Measurements from ENCODE around the gene HNRNPUL1. TPM values are rescaled to one million over a fixed set of nuclear protein-coding genes. Genes with fewer than 3 reads are reported as not detected.

The HNRNPUL1 gene
- 100 to 1,000 TPM; 248 to 319 TPM for total RNA-seq

- Mint-ChIP-seq H3K27me3 (no peaks in the 10 kb centered on the region), H3K4me3 (peak within 1 kb of the TSS; percentile 95), H3K9me3 (no peaks in the 10 kb centered on the region), H3K4me1 (ENCODE audit: low read depth in 2 of 2) (peaks cover 45 to 46% of the 10 kb centered on the region in 2 donors), H3K27ac (peak within 1 kb of the TSS; percentile 98), H3K36me3 (peaks cover 15% of the 10 kb centered on the region)
- ATAC-seq (peak; percentile 87 to 91), DNase-seq (ENCODE audit: low spot score) (peak; percentile 99)
These were observed at the start of gene HNRNPUL1 for GRCh38 chr19:41263850-41264580. HNRNPUL1 (plus strand) TSS chr19:41264372; CDS start chr19:41264504, 132 bp downstream.

GRCh38 chr19:41217741-41218140 is 46.4 kb upstream of the HNRNPUL1 start:
- H3K36me3 Mint-ChIP-seq, result no peaks in the 10 kb centered on the region
- H3K27ac Mint-ChIP-seq, result no peak overlapping the region
- H3K4me3 Mint-ChIP-seq, result no peak overlapping the region
- peaks cover 0 to 3% of the 10 kb centered on the region in 2 donors for H3K4me1 Mint-ChIP-seq (ENCODE audit: low read depth in 2 of 2)
- DNase-seq (ENCODE audit: low spot score) (no peak), ATAC-seq (no peak)
- H3K9me3 Mint-ChIP-seq, result no peaks in the 10 kb centered on the region
- H3K27me3 Mint-ChIP-seq, result peaks cover 32 to 49% of the 10 kb centered on the region in 2 donors

- Mint-ChIP-seq H3K4me1 (ENCODE audit: low read depth in 2 of 2) (peaks cover 0 to 3% of the 10 kb centered on the region in 2 donors), H3K9me3 (no peaks in the 10 kb centered on the region), H3K4me3 (no peak overlapping the region), H3K36me3 (no peaks in the 10 kb centered on the region), H3K27me3 (peaks cover 36 to 49% of the 10 kb centered on the region in 2 donors), H3K27ac (no peak overlapping the region)
- ATAC-seq (no peak), DNase-seq (ENCODE audit: low spot score) (no peak)
These were observed 45.9 kb upstream of the HNRNPUL1 start for GRCh38 chr19:41218249-41218614.

- no peak within 1 kb of the TSS for H3K27ac Mint-ChIP-seq
- peaks cover 38 to 53% of the 10 kb centered on the region in 2 donors for H3K27me3 Mint-ChIP-seq
- ATAC-seq (no peak), DNase-seq (ENCODE audit: low spot score) (no peak)
- no peaks in the 10 kb centered on the region for H3K9me3 Mint-ChIP-seq
- H3K4me1 Mint-ChIP-seq (ENCODE audit: low read depth in 2 of 2), result peaks cover 0 to 3% of the 10 kb centered on the region in 2 donors
- H3K4me3 Mint-ChIP-seq, result no peak within 1 kb of the TSS
- no peaks in the 10 kb centered on the region for H3K36me3 Mint-ChIP-seq
These were observed 45.3 kb upstream of the HNRNPUL1 start, which contains the start of gene AXL for GRCh38 chr19:41218615-41219507. AXL (plus strand) TSS chr19:41219223; CDS start chr19:41219393, 170 bp downstream.

- H3K4me1 Mint-ChIP-seq (ENCODE audit: low read depth in 2 of 2), result peaks cover 0 to 3% of the 10 kb centered on the region in 2 donors
- H3K9me3 Mint-ChIP-seq, result no peaks in the 10 kb centered on the region
- H3K36me3 Mint-ChIP-seq, result no peaks in the 10 kb centered on the region
- H3K27ac Mint-ChIP-seq, result no peak overlapping the region
- no peak overlapping the region for H3K4me3 Mint-ChIP-seq
- peaks cover 38 to 56% of the 10 kb centered on the region in 2 donors for H3K27me3 Mint-ChIP-seq
- DNase-seq (ENCODE audit: low spot score) (no peak), ATAC-seq (no peak)
These were observed 44.1 kb upstream of the HNRNPUL1 start for GRCh38 chr19:41219924-41220567.

GRCh38 chr19:41220811-41221210 is 43.4 kb upstream of the HNRNPUL1 start:
- Mint-ChIP-seq H3K27me3 (peaks cover 43 to 62% of the 10 kb centered on the region in 2 donors), H3K4me1 (ENCODE audit: low read depth in 2 of 2) (peaks cover 5 to 7% of the 10 kb centered on the region in 2 donors), H3K27ac (no peak overlapping the region), H3K4me3 (no peak overlapping the region), H3K36me3 (no peaks in the 10 kb centered on the region), H3K9me3 (no peaks in the 10 kb centered on the region)
- ATAC-seq (no peak), DNase-seq (ENCODE audit: low spot score) (no peak)

- H3K9me3 Mint-ChIP-seq, result no peaks in the 10 kb centered on the region
- ATAC-seq (no peak), DNase-seq (ENCODE audit: low spot score) (no peak)
- no peak overlapping the region for H3K27ac Mint-ChIP-seq
- peaks cover 5 to 10% of the 10 kb centered on the region in 2 donors for H3K4me1 Mint-ChIP-seq (ENCODE audit: low read depth in 2 of 2)
- H3K36me3 Mint-ChIP-seq, result no peaks in the 10 kb centered on the region
- H3K4me3 Mint-ChIP-seq, result no peak overlapping the region
- peaks cover 40 to 61% of the 10 kb centered on the region in 2 donors for H3K27me3 Mint-ChIP-seq
These were observed 42.5 kb upstream of the HNRNPUL1 start for GRCh38 chr19:41221514-41222205.

- H3K4me3 Mint-ChIP-seq, result no peak overlapping the region
- no peak for DNase-seq (ENCODE audit: low spot score)
- H3K27me3 Mint-ChIP-seq, result peaks cover 36 to 55% of the 10 kb centered on the region in 2 donors
- H3K27ac Mint-ChIP-seq, result no peak overlapping the region
- H3K9me3 Mint-ChIP-seq, result no peaks in the 10 kb centered on the region
- peaks cover 5 to 10% of the 10 kb centered on the region in 2 donors for H3K4me1 Mint-ChIP-seq (ENCODE audit: low read depth in 2 of 2)
- ATAC-seq, result no peak
- H3K36me3 Mint-ChIP-seq, result no peaks in the 10 kb centered on the region
These were observed 41.9 kb upstream of the HNRNPUL1 start for GRCh38 chr19:41222240-41222639.

- Mint-ChIP-seq H3K27me3 (peaks cover 31 to 44% of the 10 kb centered on the region in 2 donors), H3K36me3 (no peaks in the 10 kb centered on the region), H3K4me3 (no peak overlapping the region), H3K27ac (no peak overlapping the region), H3K4me1 (ENCODE audit: low read depth in 2 of 2) (peaks cover 5 to 7% of the 10 kb centered on the region in 2 donors), H3K9me3 (no peaks in the 10 kb centered on the region)
- peak in 1 of 2 donors; percentile 21 for ATAC-seq
- no peak for DNase-seq (ENCODE audit: low spot score)
These were observed 40.5 kb upstream of the HNRNPUL1 start for GRCh38 chr19:41223431-41224234.

- Mint-ChIP-seq H3K4me1 (ENCODE audit: low read depth in 2 of 2) (peaks cover 5 to 6% of the 10 kb centered on the region in 2 donors), H3K36me3 (no peaks in the 10 kb centered on the region), H3K27me3 (peaks cover 24 to 34% of the 10 kb centered on the region in 2 donors), H3K4me3 (no peak overlapping the region), H3K27ac (no peak overlapping the region), H3K9me3 (no peaks in the 10 kb centered on the region)
- ATAC-seq, result no peak
- DNase-seq (ENCODE audit: low spot score), result no peak
These were observed 39.5 kb upstream of the HNRNPUL1 start for GRCh38 chr19:41224632-41225031.

GRCh38 chr19:41225238-41226052 is 38.7 kb upstream of the HNRNPUL1 start:
- Mint-ChIP-seq H3K27me3 (peaks cover 20 to 27% of the 10 kb centered on the region in 2 donors), H3K36me3 (no peaks in the 10 kb centered on the region), H3K9me3 (no peaks in the 10 kb centered on the region), H3K4me3 (peak overlapping the region; percentile 80), H3K4me1 (ENCODE audit: low read depth in 2 of 2) (peaks cover 5 to 6% of the 10 kb centered on the region in 2 donors), H3K27ac (peak overlapping the region in 1 of 2 donors; percentile 34)
- DNase-seq (ENCODE audit: low spot score) (no peak), ATAC-seq (no peak)

All from natural killer cell treated with Interleukin-12 subunit alpha and Interleukin-12 subunit beta and Interleukin-15 and Interleukin-18, amount 100 ng/mL, for 72 hours (primary cell).